HepG2 (cell line): ENCODE data around the gene EPB41L4A. TPM values are rescaled to one million over a fixed set of nuclear protein-coding genes. Genes with fewer than 3 reads are reported as not detected.

ENCODE experiments used
- ATAC-seq: fragments of 200-7000 bp; cut with Tn5 transposase; 3 replicates; pipeline ENCODE4 v1.9.1; 2020; ENCODE audit warnings: mild to moderate bottlenecking, moderate library complexity
- BruUV-seq: library from RNA; stranded (reverse); fragments of 400-500 nt; replicated peaks from 2 replicates; lab custom pipeline; 2021; lab: Mats Ljungman, UMichigan
- CTCF ChIA-PET: fragments of 300-600 bp; formaldehyde crosslinking; extraction: SDS; loops from one replicate; lab custom pipeline; 2021; ENCODE audit warnings: low total read pairs, inconsistent platforms, low intra/inter-chr PET ratio; lab: Yijun Ruan, JAX
- POLR2A ChIA-PET: fragments of 350-600 bp; sonication (Branson Sonifier 250); formaldehyde crosslinking; loops from one replicate; lab custom pipeline; 2020; ENCODE audit warnings: antibody characterized with exemption, inconsistent platforms; lab: Yijun Ruan, JAX
- DNase-seq: peaks from one replicate; pipeline ENCODE4 v3.0.0-alpha.2; 2015; ENCODE audit warnings: low spot score
- FAIRE-seq: peaks from 3 replicates; lab custom pipeline; 2011; peaks lifted over from hg19 to GRCh38; lab: Jason Lieb, UNC
- H2AFZ ChIP-seq: one replicate; pipeline ENCODE4 v1.6.1; 2011; ENCODE audit warnings: low read length, inconsistent platforms
- H3K27ac ChIP-seq: fragments of 300-600 bp; 3 replicates; pipeline ENCODE4 v1.8.0; 2011; ENCODE audit warnings: mixed run types, mild to moderate bottlenecking, mixed read lengths, low read length, inconsistent platforms; ENCODE audit not compliant: insufficient read depth; ENCODE audit errors: extremely low read length
- H3K27me3 ChIP-seq, 2 experiments: fragments of 200-600 bp in 1 of 2; 2 replicates in 1 of 2; 3 replicates in 1 of 2; pipeline versions ENCODE4 v1.6.0 to v1.8.0; 2011; ENCODE audit warnings: low read length in 2 of 2, mild to moderate bottlenecking in 2 of 2, moderate library complexity in 2 of 2, inconsistent platforms in 1 of 2; ENCODE audit not compliant: insufficient read depth in 2 of 2, control insufficient read depth in 1 of 2
- H3K36me3 ChIP-seq, 2 experiments: fragments of 200-600 bp in 1 of 2; replicated peaks in 1 of 2; 2 replicates in 1 of 2; 3 replicates in 1 of 2; pipeline versions ENCODE4 v1.5.1 to v1.8.0; 2011; ENCODE audit warnings: low read length in 2 of 2, inconsistent platforms in 1 of 2; ENCODE audit not compliant: insufficient read depth in 2 of 2, control insufficient read depth in 1 of 2
- H3K4me1 ChIP-seq: 2 replicates; pipeline ENCODE4 v1.5.1; 2012; ENCODE audit warnings: low read length, inconsistent platforms; ENCODE audit not compliant: insufficient read depth
- H3K4me2 ChIP-seq: 2 replicates; pipeline ENCODE4 v1.6.0; 2011; ENCODE audit warnings: low read depth, low read length, inconsistent platforms
- H3K4me3 ChIP-seq, 3 experiments: fragments of 200-600 bp in 1 of 3; sonication (generic), shearing (Covaris generic) in 1 of 3; replicated peaks in 1 of 3; 2 replicates each; pipeline ENCODE4 v1.5.1; 2011 to 2016; ENCODE audit warnings: low read length in 3 of 3, inconsistent platforms in 2 of 3, low read depth in 2 of 3, mild to moderate bottlenecking in 2 of 3, control low read depth in 1 of 3, mixed read lengths in 1 of 3; ENCODE audit not compliant: insufficient read depth in 1 of 3
- H3K79me2 ChIP-seq: one replicate; pipeline ENCODE4 v1.6.1; 2011; ENCODE audit warnings: low read length, inconsistent platforms; ENCODE audit not compliant: insufficient read depth
- H3K9ac ChIP-seq: 2 replicates; pipeline ENCODE4 v1.6.0; 2011; ENCODE audit warnings: mild to moderate bottlenecking, low read depth, low read length, inconsistent platforms; ENCODE audit not compliant: insufficient read depth
- H3K9me3 ChIP-seq: 2 replicates; pipeline ENCODE4 v1.5.1; 2012; ENCODE audit warnings: mild to moderate bottlenecking, low read length
- H4K20me1 ChIP-seq: 2 replicates; pipeline ENCODE4 v1.6.0; 2011; ENCODE audit warnings: inconsistent platforms, mild to moderate bottlenecking, low read length, moderate library complexity; ENCODE audit not compliant: insufficient read depth
- ATF7-NPFF ChIP-seq: sonication (generic); formaldehyde crosslinking; IDR thresholded peaks from 2 replicates; pipeline ENCODE4 v1.8.1; 2023; ENCODE audit warnings: mild to moderate bottlenecking, low read depth, missing genetic modification reagents, moderate library complexity
- RAD21 ChIP-seq: fragments of 450-650 bp; formaldehyde crosslinking; IDR thresholded peaks from 2 replicates; pipeline ENCODE4 v1.5.0; 2020; ENCODE audit warnings: mild to moderate bottlenecking
- SMC3 ChIP-seq: IDR thresholded peaks from 2 replicates; pipeline ENCODE4 v1.6.1; 2011; ENCODE audit warnings: low read length, improper control_type of control experiment
- STAG1 ChIP-seq: sonication (generic); formaldehyde crosslinking; IDR thresholded peaks from 2 replicates; pipeline ENCODE4 v1.4.0; 2020; ENCODE audit warnings: missing genetic modification reagents
- ZFP62 ChIP-seq: sonication (generic); formaldehyde crosslinking; IDR thresholded peaks from 2 replicates; pipeline ENCODE4 v1.4.0; 2020; ENCODE audit warnings: missing genetic modification reagents
- ZNF343 ChIP-seq: sonication (generic); formaldehyde crosslinking; IDR thresholded peaks from 2 replicates; pipeline ENCODE4 v1.4.0; 2020; ENCODE audit warnings: mild to moderate bottlenecking, missing genetic modification reagents
- WGBS: methylation state at CpG from one replicate; pipeline ENCODE4 v1.1.6; 2017; ENCODE audit warnings: low lambda C conversion rate; 5-methylcytosine and 5-hydroxymethylcytosine counted together
- in situ Hi-C: cut with HindIII; loops from 2 replicates; pipeline ENCODE4 v1.10.0; 2017; ENCODE audit warnings: low pct_unique_long_range_greater_than_20kb; ENCODE audit not compliant: extremely low pct_ligation_motif_present
- intact Hi-C: fragments of 100-400 bp; cut with micrococcal nuclease; formaldehyde crosslinking; loops from one replicate; pipeline ENCODE4 v1.10.0; 2022; ENCODE audit not compliant: unreplicated experiment
- polyA plus RNA-seq, 8 experiments: library from polyadenylated mRNA; depleted of rRNA in 3 of 8; stranded (reverse) in 7 of 8; unstranded in 1 of 8; fragments of >200 nt; fragmentation: Illumina TruSeq in 4 of 8; extraction: Trizol in 4 of 8; gene quantifications; 2 replicates each; pipeline versions ENCODE4 v1.2.1 to v1.2.3, GENCODE V29; 2011 to 2016; ENCODE audit warnings: low read depth in 4 of 8, missing spikeins in 1 of 8, mixed read lengths in 1 of 8; ENCODE audit not compliant: insufficient read depth in 1 of 8
- total RNA-seq, 5 experiments: library from RNA; depleted of rRNA; stranded (reverse); fragments of >200 nt; fragmentation: Illumina TruSeq; extraction: Trizol; gene quantifications; 2 replicates each; pipeline ENCODE4 v1.2.3, GENCODE V29; 2016; ENCODE audit warnings: low read depth in 1 of 5
- TF ChIP-seq, protein P1 (sequence below): sonication (generic); formaldehyde crosslinking; IDR thresholded peaks from 2 replicates; pipeline ENCODE4 v1.5.0; 2020; ENCODE audit warnings: mild to moderate bottlenecking, missing genetic modification reagents, moderate library complexity
- TF ChIP-seq, protein P2 (sequence below): sonication (generic); formaldehyde crosslinking; IDR thresholded peaks from 2 replicates; pipeline ENCODE4 v1.9.0; 2021; ENCODE audit warnings: missing genetic modification reagents, borderline replicate concordance
- TF ChIP-seq, protein P3 (sequence below): sonication (generic); formaldehyde crosslinking; IDR thresholded peaks from 2 replicates; pipeline ENCODE4 v1.5.0; 2020; ENCODE audit warnings: missing genetic modification reagents

EPB41L4A gene
- total and polyA plus RNA-seq, 2 of the 13 experiments (the other 11 are each of a cell fraction or from before 2014, with no cell fraction given): 0.07 TPM; not detected in 1

DNA sequence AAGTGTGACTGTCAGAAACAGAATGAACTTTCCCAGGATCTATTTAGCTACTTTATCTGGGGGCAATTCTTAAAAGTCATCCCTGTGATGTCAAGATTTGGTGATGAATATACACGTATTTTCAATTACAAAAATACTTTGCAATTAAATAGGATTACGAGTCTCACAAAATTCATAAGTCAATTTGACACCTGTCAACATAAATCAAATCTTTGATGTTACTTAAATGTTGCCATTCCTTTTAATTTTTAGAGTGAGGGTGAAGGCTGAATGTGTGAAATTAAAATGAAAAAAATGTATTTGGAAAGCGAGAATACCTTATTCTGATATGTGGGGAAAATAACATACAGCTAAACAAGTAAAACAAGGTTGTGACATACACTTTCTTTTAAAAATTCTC lies 202.9 kb downstream of the EPB41L4A start (continued):
- TF ChIP-seq ZFP62 (CRISPR knock-in tag): no peak
- TF ChIP-seq, all 625 proteins: peak for 0

DNA sequence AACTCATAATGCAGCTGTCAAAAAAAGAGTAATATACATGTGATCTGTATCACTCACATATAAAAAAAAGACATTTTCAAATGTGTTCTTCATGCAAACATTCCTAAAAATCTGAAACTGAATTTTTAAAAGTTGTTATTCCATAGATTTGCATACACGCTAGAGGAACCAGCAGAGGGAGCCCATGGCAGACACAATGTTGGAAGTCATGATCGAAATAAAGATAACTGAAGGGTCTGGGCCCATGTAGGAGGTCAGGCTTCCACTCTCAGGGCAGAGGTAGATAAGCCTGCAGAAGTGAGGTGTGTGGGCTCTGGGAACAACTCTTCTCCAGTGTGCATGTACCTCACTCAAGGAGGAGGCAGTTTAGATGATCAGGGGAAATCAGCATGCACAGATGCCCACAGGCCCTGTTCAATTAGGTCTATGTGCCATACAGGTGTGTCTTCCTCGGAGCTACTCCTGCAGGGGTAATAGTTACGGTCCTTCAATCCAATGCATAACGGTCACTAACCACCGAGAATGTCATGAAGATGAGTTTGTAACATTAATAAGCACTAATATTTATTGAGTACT lies 208.6 kb downstream of the EPB41L4A start:
- BruUV-seq: no TSS peak
- no peak overlapping the region for H3K4me2 ChIP-seq
- H3K27ac ChIP-seq: no peak overlapping the region
- no peaks in the 10 kb centered on the region for H3K9me3 ChIP-seq
- no peak overlapping the region for H2AFZ ChIP-seq
- ChIA-PET POLR2A (interaction anchor here (0.6 kb wide), 1 partner anchor 638 kb away, joined by 3 read pairs; no protein-coding TSS in a partner anchor), CTCF (interaction anchor here (2.5 kb wide), 1 partner anchor 210 kb away, joined by 13 read pairs; the partner anchor contains the start of gene EPB41L4A)
- FAIRE-seq (peak; percentile 62), DNase-seq (peak; percentile 37), ATAC-seq (peak; percentile 84)
- H3K36me3 ChIP-seq: no peaks in the 10 kb centered on the region
- intact Hi-C loops (loop anchor here (1.0 kb wide), 1 partner anchor 210 kb away; no protein-coding TSS in a partner anchor), in situ Hi-C loops (loop anchor here (10.0 kb wide), 1 partner anchor 204 kb away; the partner anchor contains the start of gene EPB41L4A)
- WGBS: 12% methylated on average over 5 of the region's 6 CpGs
- no peaks in the 10 kb centered on the region for H3K4me1 ChIP-seq
- TF ChIP-seq ZNF343 (CRISPR knock-in tag) (no peak), ATF7-NPFF (no peak), RAD21 (0 out of 2 replicates have a peak, but pooled peaks have one; percentile 19), SMC3 (peak; percentile 41; the same call in 1 of the 2 replicates), STAG1 (CRISPR knock-in tag) (peak; percentile 55)
- TF ChIP-seq, protein P1, sequence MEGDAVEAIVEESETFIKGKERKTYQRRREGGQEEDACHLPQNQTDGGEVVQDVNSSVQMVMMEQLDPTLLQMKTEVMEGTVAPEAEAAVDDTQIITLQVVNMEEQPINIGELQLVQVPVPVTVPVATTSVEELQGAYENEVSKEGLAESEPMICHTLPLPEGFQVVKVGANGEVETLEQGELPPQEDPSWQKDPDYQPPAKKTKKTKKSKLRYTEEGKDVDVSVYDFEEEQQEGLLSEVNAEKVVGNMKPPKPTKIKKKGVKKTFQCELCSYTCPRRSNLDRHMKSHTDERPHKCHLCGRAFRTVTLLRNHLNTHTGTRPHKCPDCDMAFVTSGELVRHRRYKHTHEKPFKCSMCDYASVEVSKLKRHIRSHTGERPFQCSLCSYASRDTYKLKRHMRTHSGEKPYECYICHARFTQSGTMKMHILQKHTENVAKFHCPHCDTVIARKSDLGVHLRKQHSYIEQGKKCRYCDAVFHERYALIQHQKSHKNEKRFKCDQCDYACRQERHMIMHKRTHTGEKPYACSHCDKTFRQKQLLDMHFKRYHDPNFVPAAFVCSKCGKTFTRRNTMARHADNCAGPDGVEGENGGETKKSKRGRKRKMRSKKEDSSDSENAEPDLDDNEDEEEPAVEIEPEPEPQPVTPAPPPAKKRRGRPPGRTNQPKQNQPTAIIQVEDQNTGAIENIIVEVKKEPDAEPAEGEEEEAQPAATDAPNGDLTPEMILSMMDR: peak; percentile 61
- TF ChIP-seq, protein P2, sequence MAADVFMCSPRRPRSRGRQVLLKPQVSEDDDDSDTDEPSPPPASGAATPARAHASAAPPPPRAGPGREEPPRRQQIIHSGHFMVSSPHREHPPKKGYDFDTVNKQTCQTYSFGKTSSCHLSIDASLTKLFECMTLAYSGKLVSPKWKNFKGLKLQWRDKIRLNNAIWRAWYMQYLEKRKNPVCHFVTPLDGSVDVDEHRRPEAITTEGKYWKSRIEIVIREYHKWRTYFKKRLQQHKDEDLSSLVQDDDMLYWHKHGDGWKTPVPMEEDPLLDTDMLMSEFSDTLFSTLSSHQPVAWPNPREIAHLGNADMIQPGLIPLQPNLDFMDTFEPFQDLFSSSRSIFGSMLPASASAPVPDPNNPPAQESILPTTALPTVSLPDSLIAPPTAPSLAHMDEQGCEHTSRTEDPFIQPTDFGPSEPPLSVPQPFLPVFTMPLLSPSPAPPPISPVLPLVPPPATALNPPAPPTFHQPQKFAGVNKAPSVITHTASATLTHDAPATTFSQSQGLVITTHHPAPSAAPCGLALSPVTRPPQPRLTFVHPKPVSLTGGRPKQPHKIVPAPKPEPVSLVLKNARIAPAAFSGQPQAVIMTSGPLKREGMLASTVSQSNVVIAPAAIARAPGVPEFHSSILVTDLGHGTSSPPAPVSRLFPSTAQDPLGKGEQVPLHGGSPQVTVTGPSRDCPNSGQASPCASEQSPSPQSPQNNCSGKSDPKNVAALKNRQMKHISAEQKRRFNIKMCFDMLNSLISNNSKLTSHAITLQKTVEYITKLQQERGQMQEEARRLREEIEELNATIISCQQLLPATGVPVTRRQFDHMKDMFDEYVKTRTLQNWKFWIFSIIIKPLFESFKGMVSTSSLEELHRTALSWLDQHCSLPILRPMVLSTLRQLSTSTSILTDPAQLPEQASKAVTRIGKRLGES (CRISPR knock-in tag): no peak
- TF ChIP-seq, protein P3, sequence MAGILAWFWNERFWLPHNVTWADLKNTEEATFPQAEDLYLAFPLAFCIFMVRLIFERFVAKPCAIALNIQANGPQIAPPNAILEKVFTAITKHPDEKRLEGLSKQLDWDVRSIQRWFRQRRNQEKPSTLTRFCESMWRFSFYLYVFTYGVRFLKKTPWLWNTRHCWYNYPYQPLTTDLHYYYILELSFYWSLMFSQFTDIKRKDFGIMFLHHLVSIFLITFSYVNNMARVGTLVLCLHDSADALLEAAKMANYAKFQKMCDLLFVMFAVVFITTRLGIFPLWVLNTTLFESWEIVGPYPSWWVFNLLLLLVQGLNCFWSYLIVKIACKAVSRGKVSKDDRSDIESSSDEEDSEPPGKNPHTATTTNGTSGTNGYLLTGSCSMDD: no peak
- 0 out of 5 replicates have a peak, but pooled peaks cover 0 to 3% of the 10 kb centered on the region in 2 experiments for H3K27me3 ChIP-seq
- no peak overlapping the region for H3K9ac ChIP-seq
- H4K20me1 ChIP-seq: no peaks in the 10 kb centered on the region
- no peaks in the 10 kb centered on the region for H3K79me2 ChIP-seq
- no peak overlapping the region for H3K4me3 ChIP-seq
